GM19467 (cell line): Measurements from ENCODE around the gene CD63.
"Not testable (repeated sequence)": the region's sequence is repeated elsewhere in the genome, so short reads cannot be mapped to it uniquely, and the experiment has no call there.

Experiments used
- ATAC-seq: cut with Tn5 transposase; IDR thresholded peaks from one replicate; pipeline ENCODE4 v1.9.1; 2021; ENCODE audit warnings: mild to moderate bottlenecking, moderate library complexity; ENCODE audit not compliant: unreplicated experiment

The CD63 gene, protein sequence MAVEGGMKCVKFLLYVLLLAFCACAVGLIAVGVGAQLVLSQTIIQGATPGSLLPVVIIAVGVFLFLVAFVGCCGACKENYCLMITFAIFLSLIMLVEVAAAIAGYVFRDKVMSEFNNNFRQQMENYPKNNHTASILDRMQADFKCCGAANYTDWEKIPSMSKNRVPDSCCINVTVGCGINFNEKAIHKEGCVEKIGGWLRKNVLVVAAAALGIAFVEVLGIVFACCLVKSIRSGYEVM

DNA sequence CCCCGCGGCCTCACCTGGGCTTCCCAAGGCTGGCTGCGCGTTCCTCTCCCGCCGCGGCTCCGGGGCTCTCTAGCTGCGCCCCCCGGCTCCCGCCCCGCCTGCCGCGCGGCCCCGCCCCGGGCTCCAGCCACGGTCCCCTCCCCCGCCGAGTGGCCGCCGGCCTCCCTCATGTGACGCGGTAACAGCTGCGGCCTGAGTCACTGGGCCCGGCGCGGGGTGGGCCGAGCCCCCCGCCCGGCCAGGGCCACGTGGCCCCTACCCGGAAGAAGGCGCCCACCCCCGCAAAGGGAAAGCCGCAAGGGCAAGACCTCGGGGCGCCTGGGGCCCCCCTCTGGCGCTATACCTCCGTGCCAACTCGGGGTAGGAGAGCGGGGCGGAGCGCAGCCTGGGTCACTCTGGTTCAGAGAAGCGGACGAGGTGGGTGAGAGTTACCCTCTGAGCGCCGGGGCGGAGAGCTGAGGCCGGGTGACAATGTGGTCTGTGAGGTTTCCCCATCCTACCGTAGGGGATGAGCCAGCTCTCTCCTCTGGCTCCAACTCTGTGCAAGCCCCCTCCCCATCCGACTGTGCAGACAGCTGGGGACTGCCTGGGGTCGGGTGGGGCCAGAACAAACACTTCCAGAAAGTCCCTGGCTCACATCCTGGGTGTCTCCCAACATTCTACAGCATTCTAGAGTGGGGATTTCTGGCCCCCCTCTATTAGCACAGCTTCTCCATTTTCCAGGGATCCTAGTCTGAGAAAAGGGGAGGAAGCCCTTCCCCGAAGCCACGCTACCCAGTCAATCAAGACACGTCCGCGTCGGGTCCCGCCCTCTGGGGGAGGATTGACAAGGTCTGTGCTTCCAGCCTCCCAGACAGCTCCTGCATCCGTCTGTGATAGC is at the start of gene CD63:
CD63 (minus strand) TSS at position 71 of the 880 bp plus-strand sequence. CDS start 668 bp downstream, outside the sequence.
- ATAC-seq = peak; percentile 59

DNA sequence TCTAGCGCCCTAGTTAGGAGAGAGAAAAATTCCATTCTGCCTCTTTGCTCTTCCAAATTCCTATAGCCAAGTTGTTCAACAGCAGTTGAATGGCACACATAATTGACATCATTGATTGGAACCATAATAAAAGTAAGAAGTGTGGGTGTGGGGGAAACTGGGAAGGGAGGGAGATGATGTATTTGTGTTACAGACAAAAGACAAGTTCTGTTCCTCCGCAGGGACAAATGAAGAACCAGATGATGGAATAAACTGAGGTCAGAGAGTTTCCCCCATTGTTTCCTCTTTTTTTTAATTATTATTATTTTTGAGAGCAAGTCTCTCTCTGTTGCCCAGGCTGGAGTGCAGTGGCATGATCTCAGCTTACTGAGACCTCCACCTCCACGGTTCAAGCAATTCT is 49.0 kb upstream of the CD63 start:
- ATAC-seq = no peak

DNA sequence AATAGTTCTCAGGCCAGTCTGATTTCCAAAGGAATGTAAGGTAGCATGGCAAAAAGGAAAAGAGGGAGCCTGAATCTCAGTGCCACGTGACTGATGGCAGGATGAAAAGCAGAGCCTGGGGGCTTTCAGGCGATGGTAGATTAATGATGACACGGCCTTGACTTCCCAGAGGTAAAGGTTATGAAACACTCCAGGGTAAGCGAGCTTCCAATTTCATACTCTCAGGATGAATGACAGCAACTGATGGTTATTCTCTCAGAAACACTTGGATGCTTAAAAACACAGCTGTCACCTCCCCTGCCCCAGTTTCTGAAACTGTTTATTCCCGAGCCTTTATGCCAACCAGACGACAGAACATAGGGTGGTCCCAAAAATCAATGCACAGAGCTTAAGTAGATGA is 42.9 kb upstream of the CD63 start:
- no peak for ATAC-seq

DNA sequence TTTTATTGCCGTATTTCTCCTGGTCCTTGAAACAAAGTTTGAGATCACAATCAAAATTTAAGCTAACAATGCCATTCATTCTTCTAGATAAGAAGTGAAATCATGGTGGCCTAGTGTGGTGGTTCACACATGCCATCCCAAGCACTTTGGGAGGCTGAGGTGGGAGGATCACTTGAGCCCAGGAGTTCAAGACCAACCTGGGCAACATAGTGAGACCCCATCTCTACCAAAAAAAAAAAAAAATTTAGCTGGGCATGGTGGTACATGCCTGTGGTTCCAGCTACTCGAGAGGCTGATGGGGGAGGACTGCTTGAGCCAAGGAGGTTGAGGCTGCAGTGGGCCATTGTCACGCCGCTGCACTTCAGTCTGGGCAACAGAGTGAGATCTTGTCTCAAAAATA is 38.3 kb upstream of the CD63 start:
- ATAC-seq = no peak

DNA sequence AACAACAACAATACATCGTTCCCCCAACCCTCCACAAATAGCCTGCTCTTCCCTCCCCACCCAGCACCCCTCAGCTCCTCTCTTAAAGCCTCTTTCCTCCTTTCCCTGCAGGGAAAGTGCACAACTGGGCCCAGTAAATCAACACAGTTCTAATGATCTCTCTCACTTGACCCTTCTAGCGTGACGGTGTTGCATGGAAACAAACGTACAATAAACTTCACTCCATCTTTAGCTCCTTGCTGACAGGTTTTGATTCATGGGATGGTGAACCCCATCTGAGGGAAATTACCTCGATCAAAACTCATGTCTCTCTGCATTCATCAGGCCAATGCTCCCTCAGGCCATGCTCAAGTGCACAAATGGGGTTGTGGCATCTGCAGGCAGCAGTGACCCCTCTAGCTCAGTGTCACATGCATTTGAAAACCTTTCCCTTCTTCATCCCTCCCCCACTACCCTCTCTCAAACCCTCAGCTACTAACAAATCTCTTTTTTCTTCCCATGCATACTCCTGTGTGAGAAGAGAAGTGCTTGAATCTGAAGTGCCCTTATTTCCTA is 37.0 kb upstream of the CD63 start:
- ATAC-seq = no peak

DNA sequence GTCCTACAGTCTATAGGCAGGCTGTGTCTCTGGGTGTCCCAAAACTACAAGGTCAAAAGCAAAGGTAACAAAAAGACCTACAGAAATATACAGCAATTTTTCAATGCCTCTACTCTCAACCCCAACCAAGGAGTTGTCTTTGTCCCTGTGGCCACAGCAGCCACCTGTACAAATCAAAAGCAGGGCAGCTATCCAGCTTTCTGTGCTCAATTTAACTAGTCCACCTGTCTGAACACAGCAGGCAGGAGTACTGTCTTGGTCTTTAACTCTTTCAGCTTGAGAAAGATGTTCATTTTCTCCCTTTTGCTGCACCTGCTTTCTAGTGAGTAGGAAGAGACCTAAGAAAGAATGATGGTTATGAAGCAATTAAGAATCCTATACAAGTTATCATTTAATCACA is 33.8 kb upstream of the CD63 start:
- no peak for ATAC-seq

DNA sequence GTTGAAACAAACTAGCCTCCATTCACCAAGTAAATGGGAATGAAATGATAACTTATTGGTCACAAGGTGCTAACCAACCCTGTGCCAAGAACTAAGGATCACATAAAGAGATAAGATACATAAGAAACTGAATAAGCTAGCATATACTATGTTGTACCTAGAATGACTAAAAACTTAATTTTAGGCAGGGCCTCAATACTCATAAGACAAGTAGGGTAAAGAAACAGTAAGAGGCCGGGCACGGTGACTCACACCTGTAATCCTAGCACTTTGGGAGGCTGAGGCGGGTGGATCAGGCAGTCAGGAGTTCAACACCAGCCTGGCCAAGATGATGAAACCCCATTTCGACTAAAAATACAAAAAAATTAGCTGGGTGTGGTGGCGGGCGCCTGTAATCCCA is 31.9 kb upstream of the CD63 start:
- ATAC-seq = no peak

DNA sequence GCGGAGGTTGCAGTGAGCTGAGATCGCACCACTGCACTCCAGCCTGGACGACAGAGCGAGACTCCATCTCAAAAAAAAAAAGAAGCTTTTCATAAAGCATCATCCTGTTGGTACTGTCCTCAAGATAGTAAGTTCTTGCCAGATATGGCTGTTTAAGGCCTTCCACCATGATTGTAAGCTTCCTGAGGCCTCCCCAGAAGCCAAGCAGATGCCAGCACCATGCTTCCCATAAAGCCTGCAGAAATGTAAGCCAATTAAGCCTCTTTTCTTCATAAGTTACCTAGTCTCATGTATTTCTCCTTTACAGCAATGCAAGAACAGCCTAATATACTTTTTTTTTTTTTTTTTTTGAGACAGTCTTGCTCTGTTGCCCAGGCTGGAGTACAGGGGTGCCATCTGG is 29.8 kb upstream of the CD63 start:
- ATAC-seq = not testable (repeated sequence)

DNA sequence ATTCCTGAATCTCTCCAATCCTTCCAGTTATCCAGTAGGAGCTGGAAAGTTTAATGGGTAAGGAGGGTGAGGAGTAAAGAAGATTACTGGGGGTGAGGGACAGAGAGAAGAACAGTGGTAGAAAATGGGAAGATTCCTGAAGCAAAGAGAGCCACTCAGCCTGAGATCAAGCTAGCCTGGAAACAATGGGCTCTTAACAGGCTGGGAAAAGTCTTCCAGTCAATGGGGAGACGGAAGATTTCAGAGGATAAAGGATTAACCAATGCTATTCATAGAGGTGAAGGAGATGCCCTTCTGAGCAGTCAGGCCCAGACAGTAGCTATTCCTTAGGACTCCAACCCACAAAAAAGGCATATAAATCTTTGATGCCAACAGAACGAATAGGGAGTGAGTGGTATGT is 28.9 kb upstream of the CD63 start:
- no peak for ATAC-seq

DNA sequence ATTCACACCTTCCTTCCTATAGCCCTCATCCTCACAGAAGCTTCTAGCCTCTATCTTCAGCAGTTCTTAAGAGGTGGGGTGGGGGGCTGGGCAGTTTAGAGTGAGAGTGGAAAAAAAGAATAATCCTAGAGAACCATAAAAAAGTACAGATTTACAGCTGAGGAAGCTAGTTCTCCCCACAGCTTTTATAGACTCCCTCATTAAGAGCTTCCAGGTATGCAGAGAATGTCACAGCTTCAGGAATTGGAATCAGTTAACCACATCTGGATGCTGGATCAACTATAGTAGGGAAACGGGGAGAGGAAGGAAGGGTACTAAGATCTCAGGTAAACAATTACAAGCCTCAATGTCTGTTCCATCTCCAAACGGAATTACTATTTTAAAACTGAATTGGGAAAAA is 26.4 kb upstream of the CD63 start:
- no peak for ATAC-seq

DNA sequence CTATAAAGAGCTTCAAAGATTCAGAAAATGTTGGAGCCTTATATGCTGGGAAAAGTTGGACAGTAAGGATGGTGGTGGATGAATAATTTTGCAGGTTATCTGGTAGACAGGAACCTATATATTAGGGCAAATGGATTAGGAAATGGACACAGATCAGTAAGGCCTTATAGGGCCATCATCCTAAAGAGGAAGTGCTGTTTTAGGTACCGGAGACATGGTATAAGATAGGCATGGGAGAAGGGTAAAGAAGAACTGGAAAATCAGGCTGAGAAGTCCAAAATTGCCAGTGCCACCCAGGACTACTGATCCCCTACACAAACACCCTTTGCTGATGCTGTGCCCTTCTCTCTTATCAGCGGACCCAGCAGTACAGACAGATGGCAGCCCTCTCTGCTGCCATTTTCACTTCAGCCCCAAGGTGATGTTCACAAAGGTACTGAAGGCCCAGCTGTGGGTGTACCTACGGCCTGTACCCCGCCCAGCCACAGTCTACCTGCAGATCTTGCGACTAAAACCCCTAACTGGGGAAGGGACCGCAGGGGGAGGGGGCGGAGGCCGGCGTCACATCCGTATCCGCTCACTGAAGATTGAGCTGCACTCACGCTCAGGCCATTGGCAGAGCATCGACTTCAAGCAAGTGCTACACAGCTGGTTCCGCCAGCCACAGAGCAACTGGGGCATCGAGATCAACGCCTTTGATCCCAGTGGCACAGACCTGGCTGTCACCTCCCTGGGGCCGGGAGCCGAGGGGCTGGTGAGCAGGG is 19.6 kb upstream of the CD63 start:
- ATAC-seq = no peak

DNA sequence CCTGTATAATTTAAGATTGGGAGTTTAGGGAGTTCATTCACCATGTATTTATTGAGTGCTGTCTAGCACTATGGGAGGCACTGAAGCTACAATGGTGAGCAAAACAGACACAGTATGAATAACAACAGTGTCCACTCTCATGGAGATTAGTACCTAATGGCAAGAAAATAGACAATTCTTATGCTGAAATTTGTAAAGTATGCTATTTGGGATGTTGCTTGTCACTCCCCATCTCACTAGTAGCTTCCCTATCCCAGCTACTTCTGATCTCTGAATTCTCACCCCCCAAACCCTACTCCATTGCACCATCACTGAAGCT is 18.1 kb upstream of the CD63 start:
- ATAC-seq = no peak

DNA sequence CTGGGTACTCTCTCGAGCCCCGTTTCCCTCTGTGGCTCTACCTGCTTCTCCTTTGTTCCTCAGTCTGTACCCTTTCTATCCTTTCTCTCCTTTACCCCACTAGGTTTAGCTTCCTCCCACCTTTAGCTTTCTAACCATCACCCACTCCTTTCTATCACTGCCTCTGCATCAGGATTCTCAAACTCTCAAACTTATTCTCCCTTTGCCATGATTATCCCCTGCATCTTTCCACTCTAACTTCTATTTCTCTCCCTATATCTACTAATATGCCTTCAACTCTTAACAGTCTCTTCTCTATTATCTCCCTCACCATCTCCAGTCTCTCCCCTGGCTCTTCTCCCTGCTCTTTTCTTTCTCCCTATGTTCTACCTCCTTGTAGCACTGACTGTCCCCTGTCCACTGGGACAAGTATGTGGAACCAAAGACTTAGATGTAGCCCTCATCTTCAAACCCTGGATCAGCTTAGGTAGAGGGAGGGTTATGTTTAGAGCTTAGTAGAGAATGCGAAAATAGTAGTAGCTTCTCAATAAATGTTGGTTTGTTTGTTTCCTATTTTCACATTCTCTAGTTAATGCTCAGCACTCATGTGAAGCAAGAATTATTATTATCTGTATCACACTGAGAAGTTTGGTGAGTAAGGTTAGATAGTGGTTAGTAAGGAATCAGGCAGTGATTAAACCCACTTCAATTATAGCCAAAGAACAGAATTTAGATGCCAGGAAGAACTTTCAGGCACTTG is 17.5 kb upstream of the CD63 start:
- ATAC-seq = no peak

DNA sequence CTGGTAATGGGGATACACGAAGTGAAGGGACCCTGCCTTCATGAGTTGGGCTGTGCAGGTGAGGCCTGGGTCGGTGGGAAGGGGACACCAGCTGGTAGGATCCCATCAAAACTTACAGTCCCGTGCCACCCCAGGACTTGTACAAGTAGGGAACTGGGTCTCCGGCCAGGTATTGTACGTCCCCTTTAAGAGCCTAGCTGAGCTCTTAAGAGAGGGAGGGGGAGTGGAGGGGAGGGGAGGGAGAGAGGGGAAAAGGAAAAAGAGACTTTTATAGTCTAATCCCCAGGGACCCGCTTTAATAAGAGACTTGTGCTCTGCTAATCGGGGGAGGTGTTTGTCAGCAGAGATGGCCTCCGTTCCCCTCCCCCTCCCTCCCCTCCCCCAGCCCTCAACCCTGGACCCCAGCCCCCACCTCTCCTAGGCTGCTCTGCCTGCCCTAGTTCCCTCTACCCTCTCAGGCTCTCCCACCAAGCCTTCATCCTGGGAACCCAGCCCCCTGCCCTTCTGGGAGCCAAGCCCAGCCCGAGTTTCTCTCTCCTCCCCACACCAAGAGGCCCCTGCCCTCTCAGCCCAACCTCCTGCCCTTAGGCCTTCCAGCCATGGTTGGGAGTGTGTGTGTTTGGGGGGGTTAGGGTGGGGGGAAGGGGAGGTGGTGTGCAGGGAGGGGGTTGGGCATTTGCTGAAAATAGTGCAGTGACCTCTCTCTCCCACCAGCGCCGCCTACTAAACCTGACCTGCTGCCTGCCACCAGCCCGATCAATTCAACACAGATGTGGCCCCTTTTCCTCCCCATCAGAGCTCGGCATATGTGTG is 16.8 kb upstream of the CD63 start:
- no peak for ATAC-seq

DNA sequence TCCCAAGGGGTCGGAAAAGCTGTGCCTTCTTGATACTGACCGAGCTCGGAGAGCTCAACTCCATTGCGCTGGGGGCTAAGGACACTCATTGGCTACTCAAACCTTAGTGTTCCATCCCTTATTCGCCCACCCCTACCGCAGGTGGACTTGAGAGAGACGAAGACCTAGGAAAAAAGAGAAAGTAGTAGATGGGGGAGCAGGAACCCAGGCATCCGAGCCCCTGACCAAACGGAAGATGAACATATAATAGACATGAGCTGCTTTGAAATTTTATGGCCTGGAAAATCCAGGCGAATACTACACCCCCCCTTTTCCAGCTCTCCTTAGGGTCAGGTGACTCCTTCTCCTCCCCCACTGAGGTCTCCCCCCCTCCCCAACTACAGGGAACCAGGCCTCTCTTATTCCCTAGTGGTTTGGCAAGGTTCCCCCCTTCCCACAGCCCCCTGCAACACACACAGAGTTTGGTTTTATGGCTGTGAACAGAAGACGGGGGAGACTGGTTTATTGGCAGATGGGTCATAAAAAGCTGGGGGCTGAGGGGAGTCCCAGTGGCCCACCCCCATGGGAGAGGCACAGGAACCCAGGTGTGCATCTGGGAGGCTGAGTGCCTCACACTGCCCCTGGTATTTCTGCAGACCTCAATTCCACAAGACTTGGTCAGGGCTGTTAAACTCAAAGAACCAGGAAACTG is 15.7 kb upstream of the CD63 start:
- no peak for ATAC-seq

DNA sequence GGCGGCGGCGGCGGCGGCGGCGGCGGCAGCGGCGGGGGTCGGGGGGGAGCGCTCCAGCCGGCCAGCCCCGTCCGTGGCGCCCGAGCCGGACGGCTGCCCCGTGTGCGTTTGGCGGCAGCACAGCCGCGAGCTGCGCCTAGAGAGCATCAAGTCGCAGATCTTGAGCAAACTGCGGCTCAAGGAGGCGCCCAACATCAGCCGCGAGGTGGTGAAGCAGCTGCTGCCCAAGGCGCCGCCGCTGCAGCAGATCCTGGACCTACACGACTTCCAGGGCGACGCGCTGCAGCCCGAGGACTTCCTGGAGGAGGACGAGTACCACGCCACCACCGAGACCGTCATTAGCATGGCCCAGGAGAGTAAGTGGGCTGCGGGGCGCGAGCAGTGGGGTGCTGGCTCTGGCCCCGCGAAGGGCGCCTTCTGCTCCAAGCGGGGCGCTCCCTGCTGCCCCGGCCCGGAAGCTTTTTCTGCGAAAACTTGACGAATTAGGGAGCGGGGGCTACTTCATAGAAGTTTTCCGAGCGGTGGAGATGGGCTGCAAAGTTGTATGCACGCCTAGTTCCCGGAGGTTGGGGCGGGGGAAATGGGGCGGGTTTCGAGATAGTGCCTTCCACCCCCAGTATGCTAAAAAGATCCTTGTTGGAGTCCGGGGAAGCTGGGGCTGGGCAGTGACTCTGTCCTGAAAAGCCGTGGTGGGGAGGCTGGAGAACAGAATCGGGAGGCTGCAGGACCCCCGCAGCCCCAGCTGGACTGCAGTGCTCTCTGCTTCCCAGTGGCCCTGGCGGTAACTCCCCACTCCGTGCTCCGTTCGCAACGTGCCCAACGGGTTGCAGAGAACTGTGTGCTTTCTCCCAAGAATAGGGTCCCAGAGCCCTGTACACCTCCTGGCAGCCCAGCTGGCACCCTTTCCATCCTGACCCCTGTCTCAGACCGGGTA is 14.9 kb upstream of the CD63 start:
- peak; percentile 45 for ATAC-seq

DNA sequence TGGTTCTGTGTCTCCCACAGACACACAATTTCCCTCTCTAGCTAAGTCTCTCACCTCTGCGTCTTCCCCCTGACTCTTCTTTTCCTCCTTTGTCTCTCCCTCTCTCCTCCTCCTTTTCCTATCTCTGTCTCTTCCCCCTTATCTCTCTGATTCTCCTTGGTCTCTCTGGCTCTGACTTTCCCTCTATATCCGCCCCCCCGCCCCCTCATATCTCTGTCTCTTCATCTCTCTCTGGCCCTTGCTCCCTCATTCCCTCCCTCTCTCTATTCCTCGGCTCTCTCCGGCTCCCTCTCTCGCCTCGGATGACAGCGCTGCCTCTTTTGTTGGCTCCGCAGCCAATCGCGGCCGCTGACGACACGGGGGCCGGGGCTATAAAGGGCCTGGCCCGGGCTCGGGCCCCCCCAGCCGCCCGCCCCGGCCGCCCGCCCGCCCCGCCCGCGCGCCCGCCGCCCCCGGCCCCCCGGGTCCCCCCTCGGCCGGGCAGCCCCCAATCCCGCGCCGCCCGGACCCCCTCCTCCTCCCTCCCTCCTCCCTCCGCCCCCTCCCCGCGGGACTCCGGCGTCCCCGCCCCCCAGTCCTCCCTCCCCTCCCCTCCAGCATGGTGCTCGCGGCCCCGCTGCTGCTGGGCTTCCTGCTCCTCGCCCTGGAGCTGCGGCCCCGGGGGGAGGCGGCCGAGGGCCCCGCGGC is 14.1 kb upstream of the CD63 start, which contains the start of gene GDF11:
GDF11 (plus strand) TSS at position 404 of the 687 bp plus-strand sequence; CDS start at position 599, 195 bp downstream.
- peak; percentile 19 for ATAC-seq
